Sciatic nerve (tissue), 2 donors: ENCODE measurements around the gene HCRT. TPM values are rescaled to one million over a fixed set of nuclear protein-coding genes. Genes with fewer than 3 reads are reported as not detected.
"Not testable (repeated sequence)": the region's sequence is repeated elsewhere in the genome, so short reads cannot be mapped to it uniquely, and the experiment has no call there.

Source experiments
- ATAC-seq: fragments of 200-7000 bp; cut with Tn5 transposase; one replicate; pipeline ENCODE4 v1.9.1; 2020; ENCODE audit warnings: mild to moderate bottlenecking, moderate library complexity
- DNase-seq: peaks from one replicate; pipeline ENCODE4 v3.0.0-alpha.2; 2020; ENCODE audit warnings: low spot score
- intact Hi-C: fragments of 100-400 bp; cut with DNase I; formaldehyde crosslinking; loops from one replicate; pipeline ENCODE4 v1.14.2; 2022
- total RNA-seq: library from RNA; stranded (reverse); fragmentation: NEBNext Ultra II Directional; extraction: Animal tissue kit (Norgen Biotek cat#: 25700); gene quantifications from one replicate; pipeline ENCODE4 v1.2.1, GENCODE V29; 2021
- donor health status: DM: no; HTN: no; CAD: no.
- donor health status: DM: no; HTN: no; CAD: no.

Gene HCRT
- total RNA-seq, result not detected

GRCh38 chr17:42184713-42185620 is at the start of gene HCRT:
HCRT (minus strand) TSS chr17:42185452; CDS start chr17:42185365, 87 bp downstream.
- no peak for DNase-seq
- ATAC-seq, result no peak
- intact Hi-C loops, result no loop called here

GRCh38 chr17:42233994-42234393 is 48.7 kb upstream of the HCRT start:
- intact Hi-C loops, result no loop called here
- DNase-seq (no peak), ATAC-seq (no peak)

- no peak for ATAC-seq
Measured at GRCh38 chr17:42233156-42233555, 47.9 kb upstream of the HCRT start.

GRCh38 chr17:42230225-42230624 is 45.0 kb upstream of the HCRT start:
- ATAC-seq, result no peak
- no peak for DNase-seq
- intact Hi-C loops, result no loop called here

More at GRCh38 chr17:42233156-42233555, 47.9 kb upstream of the HCRT start:
- intact Hi-C loops, result no loop called here
- no peak for DNase-seq

GRCh38 chr17:42227849-42228700 is 42.8 kb upstream of the HCRT start:
- intact Hi-C loops, result no loop called here
- peak; percentile 39 for ATAC-seq
- DNase-seq, result no peak

- DNase-seq, result no peak
- intact Hi-C loops, result no loop called here
Measured at GRCh38 chr17:42225646-42226045, 40.4 kb upstream of the HCRT start.

GRCh38 chr17:42224651-42225050 is 39.4 kb upstream of the HCRT start:
- ATAC-seq (no peak), DNase-seq (no peak)
- intact Hi-C loops, result no loop called here

More at GRCh38 chr17:42225646-42226045, 40.4 kb upstream of the HCRT start:
- no peak for ATAC-seq

GRCh38 chr17:42221886-42222745 is 36.9 kb upstream of the HCRT start:
- no peak for DNase-seq
- intact Hi-C loops, result no loop called here
- ATAC-seq, result peak; percentile 45

GRCh38 chr17:42219280-42219679 is 34.0 kb upstream of the HCRT start:
- not testable (repeated sequence) for DNase-seq
- peak; percentile 23 for ATAC-seq
- intact Hi-C loops, result loop anchor here (10.0 kb wide), 1 partner anchor 576 kb away; the partner anchor contains the start of genes CNTD1 and COA3

GRCh38 chr17:42214156-42214555 is 28.9 kb upstream of the HCRT start:
- intact Hi-C loops, result loop anchor here (10.0 kb wide), 1 partner anchor 581 kb away; the partner anchor contains the start of genes CNTD1 and COA3
- ATAC-seq, result no peak
- no peak for DNase-seq

- peak; percentile 74 for ATAC-seq
- DNase-seq, result no peak
- intact Hi-C loops, result loop anchor here (10.0 kb wide), 1 partner anchor 582 kb away; the partner anchor contains the start of genes CNTD1 and COA3
Measured at GRCh38 chr17:42212382-42212781, 27.1 kb upstream of the HCRT start.

GRCh38 chr17:42211921-42212341 is 26.7 kb upstream of the HCRT start:
- intact Hi-C loops, result loop anchor here (10.0 kb wide), 1 partner anchor 583 kb away; the partner anchor contains the start of genes CNTD1 and COA3
- DNase-seq (peak; percentile 90), ATAC-seq (peak; percentile 94)

- DNase-seq, result no peak
- intact Hi-C loops, result loop anchor here (10.0 kb wide), 1 partner anchor 585 kb away; the partner anchor contains the start of genes CNTD1 and COA3
- peak; percentile 38 for ATAC-seq
Measured at GRCh38 chr17:42210046-42210445, 24.8 kb upstream of the HCRT start.

GRCh38 chr17:42206153-42206612 is 20.9 kb upstream of the HCRT start:
- intact Hi-C loops, ATAC-seq, DNase-seq: not testable (repeated sequence)

- no peak for DNase-seq
- ATAC-seq, result no peak
- intact Hi-C loops, result no loop called here
Measured at GRCh38 chr17:42203354-42203753, 18.1 kb upstream of the HCRT start.

- DNase-seq (no peak), ATAC-seq (no peak)
- intact Hi-C loops, result no loop called here
Measured at GRCh38 chr17:42202696-42203095, 17.4 kb upstream of the HCRT start.

GRCh38 chr17:42202159-42202558 is 16.9 kb upstream of the HCRT start:
- ATAC-seq, result no peak
- intact Hi-C loops, result no loop called here
- no peak for DNase-seq

GRCh38 chr17:42201458-42201772 is 16.2 kb upstream of the HCRT start:
- intact Hi-C loops, result no loop called here
- DNase-seq, result no peak

More at GRCh38 chr17:42201458-42201772, 16.2 kb upstream of the HCRT start:
- no peak for ATAC-seq
